ENCODE measurements around the gene CXCL17. TPM values are rescaled to one million over a fixed set of nuclear protein-coding genes. Genes with fewer than 3 reads are reported as not detected.
"Not testable (repeated sequence)": the region's sequence is repeated elsewhere in the genome, so short reads cannot be mapped to it uniquely, and the experiment has no call there.

The CXCL17 gene
- total RNA-seq, 2 donors from 2014 or later: 6.3 to 19.2 TPM

DNA sequence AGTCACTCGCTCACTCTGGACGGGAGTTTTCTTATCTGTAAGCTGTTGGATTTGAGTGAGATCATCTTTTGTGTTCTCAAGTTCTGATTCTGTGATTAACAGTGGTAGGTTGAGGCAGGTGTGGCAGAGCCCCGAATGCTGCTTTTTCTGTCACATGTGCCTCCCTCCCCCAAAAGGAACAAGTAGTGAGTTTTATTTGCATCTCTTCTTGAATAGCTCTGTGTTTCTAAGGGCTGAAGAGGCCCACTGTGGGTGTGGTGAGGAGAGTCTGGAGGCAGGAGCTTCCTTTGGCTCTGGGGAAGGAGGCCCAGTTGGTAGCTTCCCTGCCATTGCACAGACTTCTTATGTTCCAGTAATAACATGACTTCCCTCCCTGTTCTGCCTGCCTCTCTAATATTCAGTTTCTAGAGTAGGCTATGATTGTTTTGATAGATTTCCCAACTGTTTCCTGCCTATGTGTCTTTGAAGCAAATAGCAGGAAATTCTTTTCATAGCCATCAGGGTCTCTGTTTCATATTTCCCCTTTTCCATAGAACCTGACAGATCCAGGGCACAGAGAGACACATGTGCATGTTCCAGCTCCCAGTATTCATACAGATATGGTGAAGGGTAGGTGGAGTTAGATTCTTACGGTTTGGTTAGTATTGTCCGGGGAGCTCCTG is 23.9 kb upstream of the CXCL17 start:
- peaks cover 5% of the 10 kb centered on the region for H3K4me1 ChIP-seq
- H3K4me3 ChIP-seq: no peak overlapping the region
- ATAC-seq (no peak), DNase-seq (no peak)
- H3K9me3 ChIP-seq: no peaks in the 10 kb centered on the region
- TF ChIP-seq POLR2A (IDR thresholded peaks at IDR 0.05): no peak
- TF ChIP-seq, protein P1, sequence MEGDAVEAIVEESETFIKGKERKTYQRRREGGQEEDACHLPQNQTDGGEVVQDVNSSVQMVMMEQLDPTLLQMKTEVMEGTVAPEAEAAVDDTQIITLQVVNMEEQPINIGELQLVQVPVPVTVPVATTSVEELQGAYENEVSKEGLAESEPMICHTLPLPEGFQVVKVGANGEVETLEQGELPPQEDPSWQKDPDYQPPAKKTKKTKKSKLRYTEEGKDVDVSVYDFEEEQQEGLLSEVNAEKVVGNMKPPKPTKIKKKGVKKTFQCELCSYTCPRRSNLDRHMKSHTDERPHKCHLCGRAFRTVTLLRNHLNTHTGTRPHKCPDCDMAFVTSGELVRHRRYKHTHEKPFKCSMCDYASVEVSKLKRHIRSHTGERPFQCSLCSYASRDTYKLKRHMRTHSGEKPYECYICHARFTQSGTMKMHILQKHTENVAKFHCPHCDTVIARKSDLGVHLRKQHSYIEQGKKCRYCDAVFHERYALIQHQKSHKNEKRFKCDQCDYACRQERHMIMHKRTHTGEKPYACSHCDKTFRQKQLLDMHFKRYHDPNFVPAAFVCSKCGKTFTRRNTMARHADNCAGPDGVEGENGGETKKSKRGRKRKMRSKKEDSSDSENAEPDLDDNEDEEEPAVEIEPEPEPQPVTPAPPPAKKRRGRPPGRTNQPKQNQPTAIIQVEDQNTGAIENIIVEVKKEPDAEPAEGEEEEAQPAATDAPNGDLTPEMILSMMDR (IDR thresholded peaks at IDR 0.05): no peak
- H3K36me3 ChIP-seq (replicated peaks in 1 of 2; ENCODE audit: insufficient read depth in 1 of 2, low read depth in 2 of 2): no peaks in the 10 kb centered on the region
- no peaks in the 10 kb centered on the region for H3K27me3 ChIP-seq
- intact Hi-C loops (cut with DNase I): no loop called here
- H3K27ac ChIP-seq: no peak overlapping the region
- 64 to 72% methylated on average over 5 of the region's 5 CpGs for WGBS, 2 donors

DNA sequence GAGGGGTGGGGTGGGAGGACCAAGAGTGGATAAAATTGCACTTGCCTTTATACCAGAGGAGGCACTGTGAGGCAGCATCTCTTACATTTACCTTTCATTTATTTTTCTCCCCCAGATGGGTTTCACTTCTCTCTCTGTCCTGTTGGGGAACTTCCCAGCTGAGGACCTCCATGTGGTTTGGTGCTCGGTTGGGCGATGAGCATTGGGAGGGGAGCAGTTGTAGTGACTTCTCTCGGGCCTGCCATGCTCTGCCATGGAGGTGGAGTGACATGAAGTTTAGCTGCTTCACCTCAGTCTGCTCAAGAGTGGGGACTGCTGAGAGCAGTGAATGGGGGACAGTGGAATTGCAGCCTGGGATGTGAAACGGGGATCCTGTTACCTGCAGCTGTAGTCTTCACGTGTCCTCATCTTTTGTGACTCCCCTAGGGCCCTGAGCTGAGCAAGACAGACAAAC is 23.1 kb upstream of the CXCL17 start:
- Histone ChIP-seq H3K36me3 (replicated peaks in 1 of 2; ENCODE audit: insufficient read depth in 1 of 2, low read depth in 2 of 2) (no peaks in the 10 kb centered on the region), H3K27ac (no peak overlapping the region), H3K4me3 (no peak overlapping the region), H3K9me3 (no peaks in the 10 kb centered on the region), H3K27me3 (no peaks in the 10 kb centered on the region), H3K4me1 (no peaks in the 10 kb centered on the region)
- no peak for TF ChIP-seq POLR2A (IDR thresholded peaks at IDR 0.05)
- TF ChIP-seq, protein P1 (IDR thresholded peaks at IDR 0.05): no peak
- no peak for ATAC-seq
- DNase-seq: no peak
- intact Hi-C loops (cut with DNase I): no loop called here
- 68 to 89% methylated on average over 5 of the region's 5 CpGs for WGBS, 2 donors

- no peaks in the 10 kb centered on the region for H3K9me3 ChIP-seq
- peak overlapping the region in 1 of 4 donors; percentile 21 for H3K27ac ChIP-seq
- no peak overlapping the region for H3K4me3 ChIP-seq
- no peaks in the 10 kb centered on the region for H3K4me1 ChIP-seq
- no peaks in the 10 kb centered on the region for H3K36me3 ChIP-seq (replicated peaks in 1 of 2; ENCODE audit: insufficient read depth in 1 of 2, low read depth in 2 of 2)
- no peak for ATAC-seq
- WGBS, 2 donors: 60 to 75% methylated on average over 4 of the region's 4 CpGs
- intact Hi-C loops (cut with DNase I): no loop called here
- TF ChIP-seq, protein P1 (IDR thresholded peaks at IDR 0.05): no peak
- no peak for TF ChIP-seq POLR2A (IDR thresholded peaks at IDR 0.05)
- no peaks in the 10 kb centered on the region for H3K27me3 ChIP-seq
- DNase-seq: no peak
These were observed 19.1 kb upstream of the CXCL17 start for GRCh38 chr19:42461700-42462324.

- H3K27me3 ChIP-seq; H3K36me3 ChIP-seq (replicated peaks in 1 of 2; ENCODE audit: insufficient read depth in 1 of 2, low read depth in 2 of 2); ATAC-seq; DNase-seq; intact Hi-C loops (cut with DNase I); H3K4me1 ChIP-seq; H3K4me3 ChIP-seq; H3K9me3 ChIP-seq: not testable (repeated sequence)
- peak overlapping the region in 1 of 4 donors; percentile 21 for H3K27ac ChIP-seq
- 82 to 87% methylated on average over 8 of the region's 8 CpGs for WGBS, 2 donors
These were observed 18.5 kb upstream of the CXCL17 start for GRCh38 chr19:42461231-42461630.

DNA sequence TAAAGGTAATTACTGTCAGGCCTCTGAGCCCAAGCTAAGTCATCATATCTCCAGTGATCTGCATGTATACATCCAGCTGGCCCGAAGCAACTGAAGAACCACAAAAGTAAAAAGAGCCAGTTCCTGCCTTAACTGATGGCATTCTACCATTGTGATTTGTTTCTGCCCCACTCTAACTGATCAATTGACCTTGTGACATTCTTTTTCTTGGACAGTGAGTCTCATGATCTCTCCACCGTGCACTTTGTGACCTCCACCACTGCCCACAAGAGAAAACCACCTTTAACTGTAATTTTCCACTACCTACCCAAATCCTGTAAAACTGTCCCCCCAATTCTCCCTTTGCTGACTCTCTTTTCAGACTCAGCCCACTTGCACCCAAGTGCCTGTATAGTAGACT is 17.2 kb upstream of the CXCL17 start:
- TF ChIP-seq, protein P1 (IDR thresholded peaks at IDR 0.05): no peak
- TF ChIP-seq POLR2A (IDR thresholded peaks at IDR 0.05): no peak
- ATAC-seq: no peak
- Histone ChIP-seq H3K27me3 (no peaks in the 10 kb centered on the region), H3K36me3 (replicated peaks in 1 of 2; ENCODE audit: insufficient read depth in 1 of 2, low read depth in 2 of 2) (no peaks in the 10 kb centered on the region), H3K9me3 (no peaks in the 10 kb centered on the region), H3K27ac (no peak overlapping the region), H3K4me1 (no peaks in the 10 kb centered on the region), H3K4me3 (no peak overlapping the region)
- intact Hi-C loops (cut with DNase I): no loop called here
- WGBS, 2 donors: 82 to 83% methylated on average over 2 of the region's 2 CpGs
- no peak for DNase-seq
